GM21717 (cell line): ENCODE results near the gene ATP4A.

Experiments
- ATAC-seq: cut with Tn5 transposase; IDR thresholded peaks from one replicate; pipeline ENCODE4 v1.9.1; 2021; ENCODE audit warnings: mild to moderate bottlenecking, moderate library complexity; ENCODE audit not compliant: unreplicated experiment

The ATP4A gene

GRCh38 chr19:35566738-35567137 lies 3.3 kb upstream of the ATP4A start:
- ATAC-seq = no peak

- ATAC-seq = no peak
These were observed 1.8 kb upstream of the ATP4A start for GRCh38 chr19:35565016-35565856.

- ATAC-seq = no peak
These were observed 682 bp downstream of the ATP4A start for GRCh38 chr19:35562776-35563175.

- ATAC-seq = no peak
These were observed 1.1 kb downstream of the ATP4A start for GRCh38 chr19:35562336-35562735.

GRCh38 chr19:35561436-35561835 lies 2.0 kb downstream of the ATP4A start:
- no peak for ATAC-seq

- ATAC-seq = no peak
These were observed 2.8 kb downstream of the ATP4A start for GRCh38 chr19:35560677-35561076.

- no peak for ATAC-seq
These were observed 3.2 kb downstream of the ATP4A start for GRCh38 chr19:35560271-35560670.

- no peak for ATAC-seq
These were observed 3.7 kb downstream of the ATP4A start for GRCh38 chr19:35559781-35560180.

- no peak for ATAC-seq
These were observed 4.2 kb downstream of the ATP4A start for GRCh38 chr19:35559281-35559659.

- ATAC-seq = no peak
These were observed 4.8 kb downstream of the ATP4A start for GRCh38 chr19:35558400-35559280.

GRCh38 chr19:35557539-35558399 lies 5.7 kb downstream of the ATP4A start:
- no peak for ATAC-seq

GRCh38 chr19:35556846-35557538 lies 6.5 kb downstream of the ATP4A start:
- no peak for ATAC-seq

- no peak for ATAC-seq
These were observed 7.3 kb downstream of the ATP4A start for GRCh38 chr19:35556025-35556590.

GRCh38 chr19:35555301-35556005 lies 8.0 kb downstream of the ATP4A start:
- ATAC-seq = no peak

GRCh38 chr19:35554076-35554475 lies 9.4 kb downstream of the ATP4A start:
- no peak for ATAC-seq

- no peak for ATAC-seq
These were observed 10.0 kb downstream of the ATP4A start for GRCh38 chr19:35553385-35554000.

GRCh38 chr19:35552534-35553384 lies 10.7 kb downstream of the ATP4A start:
- no peak for ATAC-seq
